Prostate gland (tissue), 2 donors: ENCODE data around the gene SEMA4G.

Experiments used
- POLR2A ChIP-seq: fragments of 450-650 bp; IDR thresholded peaks from one replicate; pipeline ENCODE4 v1.6.1; 2016; ENCODE audit warnings: antibody characterized with exemption, mild to moderate bottlenecking
- POLR2AphosphoS5 ChIP-seq: sonication (generic); formaldehyde crosslinking; IDR thresholded peaks from one replicate; pipeline ENCODE4 v1.6.1; 2017; ENCODE audit warnings: antibody characterized with exemption
- TF ChIP-seq, protein P1 (sequence below), 4 experiments: fragments of 200-600 bp in 2 of 4; fragments of 450-650 bp in 2 of 4; sonication (generic) in 2 of 4; IDR thresholded peaks; 1 replicate in 3 of 4; 2 replicates in 1 of 4; pipeline ENCODE4 v1.5.1; 2016 to 2019; ENCODE audit warnings: antibody characterized with exemption in 4 of 4, mild to moderate bottlenecking in 2 of 4, moderate library complexity in 2 of 4

DNA sequence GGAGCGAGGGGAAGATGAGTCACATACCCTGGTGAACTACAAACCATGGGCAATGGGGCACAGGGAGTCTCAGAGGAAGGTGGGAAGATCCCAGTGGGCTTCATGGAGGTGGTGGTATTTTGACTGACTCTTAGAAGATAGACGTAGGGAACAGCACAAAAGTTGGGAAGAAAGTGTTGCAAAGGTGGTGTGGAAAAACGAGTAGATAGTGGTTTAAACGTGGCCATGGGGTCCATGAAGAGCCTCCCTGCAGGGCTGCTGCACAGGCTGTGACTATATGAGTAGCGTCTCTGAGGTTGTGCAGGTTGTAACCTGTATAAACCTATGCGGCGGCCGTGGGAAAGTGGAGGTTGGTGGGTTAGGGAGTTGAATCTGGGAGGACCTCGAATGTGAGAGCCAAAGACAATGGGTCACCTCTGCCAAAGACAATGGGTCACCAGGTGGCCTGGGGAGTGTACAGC, 44.1 kb downstream of the SEMA4G start:
- TF ChIP-seq, protein P1, sequence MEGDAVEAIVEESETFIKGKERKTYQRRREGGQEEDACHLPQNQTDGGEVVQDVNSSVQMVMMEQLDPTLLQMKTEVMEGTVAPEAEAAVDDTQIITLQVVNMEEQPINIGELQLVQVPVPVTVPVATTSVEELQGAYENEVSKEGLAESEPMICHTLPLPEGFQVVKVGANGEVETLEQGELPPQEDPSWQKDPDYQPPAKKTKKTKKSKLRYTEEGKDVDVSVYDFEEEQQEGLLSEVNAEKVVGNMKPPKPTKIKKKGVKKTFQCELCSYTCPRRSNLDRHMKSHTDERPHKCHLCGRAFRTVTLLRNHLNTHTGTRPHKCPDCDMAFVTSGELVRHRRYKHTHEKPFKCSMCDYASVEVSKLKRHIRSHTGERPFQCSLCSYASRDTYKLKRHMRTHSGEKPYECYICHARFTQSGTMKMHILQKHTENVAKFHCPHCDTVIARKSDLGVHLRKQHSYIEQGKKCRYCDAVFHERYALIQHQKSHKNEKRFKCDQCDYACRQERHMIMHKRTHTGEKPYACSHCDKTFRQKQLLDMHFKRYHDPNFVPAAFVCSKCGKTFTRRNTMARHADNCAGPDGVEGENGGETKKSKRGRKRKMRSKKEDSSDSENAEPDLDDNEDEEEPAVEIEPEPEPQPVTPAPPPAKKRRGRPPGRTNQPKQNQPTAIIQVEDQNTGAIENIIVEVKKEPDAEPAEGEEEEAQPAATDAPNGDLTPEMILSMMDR (IDR thresholded peaks at IDR 0.05): no peak
- no peak for TF ChIP-seq POLR2A
- no peak for TF ChIP-seq POLR2AphosphoS5
